GM21367 (cell line): ENCODE results near the gene RPL23.
A peak's percentile ranks its signal among the peaks of the same experiment; 100 is the strongest.

Experiments used
- ATAC-seq: cut with Tn5 transposase; IDR thresholded peaks from one replicate; pipeline ENCODE4 v1.9.1; 2021; ENCODE audit not compliant: unreplicated experiment

Gene RPL23

GRCh38 chr17:38885044-38885727 lies 31.7 kb upstream of the RPL23 start:
- ATAC-seq, result no peak

GRCh38 chr17:38883592-38884526 lies 30.3 kb upstream of the RPL23 start:
- no peak for ATAC-seq

GRCh38 chr17:38882870-38883269 lies 29.3 kb upstream of the RPL23 start:
- no peak for ATAC-seq

- ATAC-seq, result no peak
Measured at GRCh38 chr17:38881600-38882191, 28.2 kb upstream of the RPL23 start.

- ATAC-seq, result no peak
Measured at GRCh38 chr17:38879878-38880665, 26.6 kb upstream of the RPL23 start.

GRCh38 chr17:38877130-38877851 lies 23.8 kb upstream of the RPL23 start:
- ATAC-seq, result no peak

GRCh38 chr17:38875477-38876075 lies 22.1 kb upstream of the RPL23 start:
- ATAC-seq, result no peak

- no peak for ATAC-seq
Measured at GRCh38 chr17:38874505-38875400, 21.2 kb upstream of the RPL23 start.

GRCh38 chr17:38873640-38874380 lies 20.3 kb upstream of the RPL23 start:
- no peak for ATAC-seq

- no peak for ATAC-seq
Measured at GRCh38 chr17:38872671-38873385, 19.3 kb upstream of the RPL23 start.

- no peak for ATAC-seq
Measured at GRCh38 chr17:38872027-38872511, 18.5 kb upstream of the RPL23 start.

- no peak for ATAC-seq
Measured at GRCh38 chr17:38871247-38872015, 17.9 kb upstream of the RPL23 start.

- no peak for ATAC-seq
Measured at GRCh38 chr17:38870259-38871165, 17.0 kb upstream of the RPL23 start.

GRCh38 chr17:38869526-38870258 lies 16.2 kb upstream of the RPL23 start, which contains the start of gene LASP1:
TSS of gene LASP1 (plus strand) at chr17:38870058. CDS start at chr17:38870190, 132 bp downstream.
- ATAC-seq, result peak; percentile 24
